Gastrocnemius medialis (tissue), 4 donors: ENCODE results near the gene RRP7A.

Experiments used
- POLR2A ChIP-seq, 2 donors: fragments of 450-650 bp; IDR thresholded peaks; one replicate each; pipeline ENCODE4 v1.6.1; 2017; ENCODE audit warnings: antibody characterized with exemption in 2 of 2, mild to moderate bottlenecking in 2 of 2, moderate library complexity in 2 of 2
- TF ChIP-seq, protein P1 (sequence below), 5 experiments: fragments of 450-650 bp in 3 of 5; fragments of 200-600 bp in 2 of 5; sonication (generic) in 2 of 5; IDR thresholded peaks in 4 of 5; conservative IDR thresholded peaks in 1 of 5; 1 replicate in 4 of 5; 2 replicates in 1 of 5; pipeline ENCODE4 v1.5.1; 2016 to 2019; ENCODE audit warnings: antibody characterized with exemption in 5 of 5, mild to moderate bottlenecking in 3 of 5, moderate library complexity in 3 of 5

DNA sequence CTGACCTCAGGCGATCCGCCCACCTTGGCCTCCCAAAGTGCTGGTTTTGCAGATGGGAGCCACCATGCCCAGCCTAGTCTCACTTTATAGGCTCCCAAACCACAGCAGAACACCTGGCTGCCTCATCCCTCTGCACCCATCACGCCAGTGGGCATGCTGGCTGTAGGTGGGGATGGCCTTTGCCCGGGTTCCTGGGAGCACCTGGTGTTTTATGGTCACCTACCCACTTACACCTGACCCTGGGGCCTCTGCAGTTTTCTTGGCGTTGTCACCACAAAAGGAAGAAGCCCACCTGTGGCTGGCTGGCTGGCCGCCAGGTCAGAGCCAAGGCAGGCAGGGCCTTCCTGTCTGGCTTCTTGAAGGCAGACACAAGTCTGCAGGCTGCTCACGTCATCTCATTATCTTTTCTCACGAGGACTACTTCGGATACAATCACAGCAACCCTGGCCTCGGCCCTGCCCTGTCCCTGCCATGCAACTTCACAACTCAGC lies 8.2 kb downstream of the RRP7A start:
- TF ChIP-seq POLR2A (IDR thresholded peaks at IDR 0.05), result no peak
- TF ChIP-seq, protein P1, sequence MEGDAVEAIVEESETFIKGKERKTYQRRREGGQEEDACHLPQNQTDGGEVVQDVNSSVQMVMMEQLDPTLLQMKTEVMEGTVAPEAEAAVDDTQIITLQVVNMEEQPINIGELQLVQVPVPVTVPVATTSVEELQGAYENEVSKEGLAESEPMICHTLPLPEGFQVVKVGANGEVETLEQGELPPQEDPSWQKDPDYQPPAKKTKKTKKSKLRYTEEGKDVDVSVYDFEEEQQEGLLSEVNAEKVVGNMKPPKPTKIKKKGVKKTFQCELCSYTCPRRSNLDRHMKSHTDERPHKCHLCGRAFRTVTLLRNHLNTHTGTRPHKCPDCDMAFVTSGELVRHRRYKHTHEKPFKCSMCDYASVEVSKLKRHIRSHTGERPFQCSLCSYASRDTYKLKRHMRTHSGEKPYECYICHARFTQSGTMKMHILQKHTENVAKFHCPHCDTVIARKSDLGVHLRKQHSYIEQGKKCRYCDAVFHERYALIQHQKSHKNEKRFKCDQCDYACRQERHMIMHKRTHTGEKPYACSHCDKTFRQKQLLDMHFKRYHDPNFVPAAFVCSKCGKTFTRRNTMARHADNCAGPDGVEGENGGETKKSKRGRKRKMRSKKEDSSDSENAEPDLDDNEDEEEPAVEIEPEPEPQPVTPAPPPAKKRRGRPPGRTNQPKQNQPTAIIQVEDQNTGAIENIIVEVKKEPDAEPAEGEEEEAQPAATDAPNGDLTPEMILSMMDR (IDR thresholded peaks at IDR 0.05 in 4 of 5, conservative IDR thresholded peaks at IDR 0.05 in 1 of 5), result no peak
